ENCODE data around the gene GJD3.

Gene GJD3

DNA sequence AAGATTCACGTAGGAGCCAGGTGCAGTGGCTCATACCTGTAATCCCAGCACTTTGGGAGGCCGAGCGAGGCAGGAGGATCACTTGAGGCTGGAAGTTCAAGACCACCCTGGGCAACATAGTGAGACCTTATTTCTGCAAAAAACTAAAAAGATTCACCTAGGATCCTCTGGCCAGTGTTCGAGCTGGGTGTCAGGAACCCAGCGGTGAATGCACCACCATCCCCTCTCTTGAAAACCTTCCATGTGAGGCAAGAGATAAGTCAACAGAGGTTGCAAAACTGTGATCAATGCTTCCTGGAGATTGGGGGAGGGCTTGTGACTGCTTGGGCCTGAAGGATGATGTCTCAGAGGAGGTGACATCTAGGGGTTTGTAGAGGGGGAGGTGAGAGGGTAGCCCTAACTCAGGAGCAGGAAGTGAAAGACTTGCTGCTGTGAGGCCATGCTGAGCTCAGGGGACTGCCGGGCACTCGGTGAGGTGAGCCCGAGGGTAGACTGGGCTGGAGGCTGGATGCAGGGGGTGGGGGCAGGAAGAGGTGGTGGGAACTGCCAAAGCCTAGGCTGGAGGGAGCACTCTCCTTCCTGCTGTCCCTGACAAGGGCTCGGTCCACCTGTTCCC lies 11.7 kb downstream of the GJD3 start:
- no peak for DNase-seq (ENCODE audit: low spot score)
- TF ChIP-seq, protein P1, sequence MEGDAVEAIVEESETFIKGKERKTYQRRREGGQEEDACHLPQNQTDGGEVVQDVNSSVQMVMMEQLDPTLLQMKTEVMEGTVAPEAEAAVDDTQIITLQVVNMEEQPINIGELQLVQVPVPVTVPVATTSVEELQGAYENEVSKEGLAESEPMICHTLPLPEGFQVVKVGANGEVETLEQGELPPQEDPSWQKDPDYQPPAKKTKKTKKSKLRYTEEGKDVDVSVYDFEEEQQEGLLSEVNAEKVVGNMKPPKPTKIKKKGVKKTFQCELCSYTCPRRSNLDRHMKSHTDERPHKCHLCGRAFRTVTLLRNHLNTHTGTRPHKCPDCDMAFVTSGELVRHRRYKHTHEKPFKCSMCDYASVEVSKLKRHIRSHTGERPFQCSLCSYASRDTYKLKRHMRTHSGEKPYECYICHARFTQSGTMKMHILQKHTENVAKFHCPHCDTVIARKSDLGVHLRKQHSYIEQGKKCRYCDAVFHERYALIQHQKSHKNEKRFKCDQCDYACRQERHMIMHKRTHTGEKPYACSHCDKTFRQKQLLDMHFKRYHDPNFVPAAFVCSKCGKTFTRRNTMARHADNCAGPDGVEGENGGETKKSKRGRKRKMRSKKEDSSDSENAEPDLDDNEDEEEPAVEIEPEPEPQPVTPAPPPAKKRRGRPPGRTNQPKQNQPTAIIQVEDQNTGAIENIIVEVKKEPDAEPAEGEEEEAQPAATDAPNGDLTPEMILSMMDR (IDR thresholded peaks at IDR 0.05; ENCODE audit: extremely low read depth, missing control alignments) = no peak

DNA sequence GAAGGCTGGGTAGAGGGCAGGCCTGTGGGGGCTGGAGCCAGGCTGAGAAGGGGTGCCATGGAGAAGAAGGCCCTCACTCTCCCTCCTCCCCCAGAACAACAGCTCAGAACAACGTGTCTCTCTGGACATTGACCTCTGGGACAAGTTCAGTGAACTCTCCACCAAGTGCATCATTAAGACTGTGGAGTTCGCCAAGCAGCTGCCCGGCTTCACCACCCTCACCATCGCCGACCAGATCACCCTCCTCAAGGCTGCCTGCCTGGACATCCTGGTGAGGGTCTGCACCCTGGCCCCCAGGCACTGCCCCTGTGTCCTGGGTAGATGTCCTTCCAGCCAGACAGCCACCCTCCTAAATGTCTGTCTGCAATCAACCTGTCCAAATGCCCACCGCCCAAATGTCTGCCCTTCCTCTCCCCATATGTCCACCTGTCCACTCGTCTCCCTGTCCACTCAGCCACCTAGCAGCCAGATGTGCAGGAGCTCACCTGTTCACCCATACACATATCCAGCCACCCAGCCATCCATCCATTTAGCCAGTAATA lies 12.2 kb downstream of the GJD3 start:
- no peak for DNase-seq (ENCODE audit: low spot score)
- TF ChIP-seq, protein P1 (IDR thresholded peaks at IDR 0.05; ENCODE audit: extremely low read depth, missing control alignments) = no peak

DNA sequence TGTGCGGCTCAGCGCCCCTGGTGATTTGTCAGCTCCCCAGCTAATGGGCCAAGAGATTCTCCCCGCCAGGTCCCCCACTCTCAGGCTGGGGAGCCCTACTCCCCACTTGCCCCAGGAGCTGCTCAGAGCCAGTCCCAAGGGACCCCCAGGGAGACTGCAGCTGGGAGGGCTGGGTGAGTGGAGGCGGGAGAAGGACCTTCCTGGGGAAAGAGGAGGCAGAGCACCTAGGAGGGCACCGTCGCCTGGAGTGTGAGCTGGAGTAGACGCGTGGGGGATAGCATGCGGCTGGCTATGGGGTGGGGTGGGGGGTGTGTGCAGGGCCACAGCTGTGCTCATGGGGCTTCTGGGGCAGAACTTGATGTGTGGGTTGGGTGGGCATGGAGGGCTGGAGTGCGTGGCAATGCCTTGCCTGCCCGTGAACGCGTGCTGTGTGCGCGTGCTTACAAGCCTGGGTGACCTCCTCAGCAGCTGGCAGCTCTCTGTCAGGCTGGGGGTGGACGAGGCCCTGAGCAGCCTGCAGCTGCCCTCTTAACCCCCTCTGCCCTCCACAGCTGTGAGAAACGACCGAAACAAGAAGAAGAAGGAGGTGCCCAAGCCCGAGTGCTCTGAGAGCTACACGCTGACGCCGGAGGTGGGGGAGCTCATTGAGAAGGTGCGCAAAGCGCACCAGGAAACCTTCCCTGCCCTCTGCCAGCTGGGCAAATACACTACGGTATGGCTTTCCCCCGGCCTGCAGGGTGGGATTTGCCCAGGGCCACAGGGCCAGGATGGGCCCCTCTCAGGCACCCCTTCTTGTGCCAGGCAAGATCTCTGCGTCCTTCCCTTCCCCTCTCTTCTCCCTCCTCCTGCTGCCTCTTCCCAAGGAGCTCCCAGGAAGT lies 12.9 kb downstream of the GJD3 start:
- DNase-seq (ENCODE audit: low spot score) = no peak

DNA sequence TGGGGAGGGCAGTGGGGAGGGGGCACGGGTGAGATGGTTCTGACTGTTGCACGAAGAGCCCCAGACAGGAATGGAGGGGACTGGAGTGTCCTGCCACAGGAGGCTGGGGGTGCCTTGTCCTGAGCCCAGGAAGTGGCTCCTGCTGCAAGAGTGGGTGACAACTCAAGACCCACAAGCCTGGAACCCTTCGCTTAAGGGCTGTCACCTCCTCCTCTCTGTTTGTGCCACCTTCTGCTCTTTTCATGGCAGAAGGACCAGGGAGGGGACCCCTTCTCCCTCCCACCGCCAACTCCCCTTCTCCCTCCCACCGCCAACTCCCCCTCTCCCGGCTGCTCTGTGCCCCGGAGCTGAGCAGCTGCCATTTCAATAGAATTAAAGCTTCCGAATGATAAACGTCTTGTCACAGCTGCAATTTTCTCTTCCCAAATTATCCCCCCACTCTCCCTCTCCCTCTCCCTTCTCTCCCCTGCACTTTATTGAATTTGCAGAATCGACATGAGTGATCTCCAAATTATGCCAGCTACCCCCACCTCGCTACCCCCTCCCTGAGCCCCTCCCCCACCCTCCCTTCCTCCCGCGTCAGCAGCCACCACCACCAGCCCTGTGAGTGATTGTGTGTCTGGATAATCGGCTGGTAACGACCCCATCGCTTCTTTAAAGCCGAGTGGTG lies 13.7 kb downstream of the GJD3 start:
- TF ChIP-seq, protein P1 (IDR thresholded peaks at IDR 0.05; ENCODE audit: extremely low read depth, missing control alignments) = no peak
- DNase-seq (ENCODE audit: low spot score) = no peak

More for the DNA sequence above, 12.9 kb downstream of the GJD3 start:
- TF ChIP-seq, protein P1 (IDR thresholded peaks at IDR 0.05; ENCODE audit: extremely low read depth, missing control alignments) = no peak

DNA sequence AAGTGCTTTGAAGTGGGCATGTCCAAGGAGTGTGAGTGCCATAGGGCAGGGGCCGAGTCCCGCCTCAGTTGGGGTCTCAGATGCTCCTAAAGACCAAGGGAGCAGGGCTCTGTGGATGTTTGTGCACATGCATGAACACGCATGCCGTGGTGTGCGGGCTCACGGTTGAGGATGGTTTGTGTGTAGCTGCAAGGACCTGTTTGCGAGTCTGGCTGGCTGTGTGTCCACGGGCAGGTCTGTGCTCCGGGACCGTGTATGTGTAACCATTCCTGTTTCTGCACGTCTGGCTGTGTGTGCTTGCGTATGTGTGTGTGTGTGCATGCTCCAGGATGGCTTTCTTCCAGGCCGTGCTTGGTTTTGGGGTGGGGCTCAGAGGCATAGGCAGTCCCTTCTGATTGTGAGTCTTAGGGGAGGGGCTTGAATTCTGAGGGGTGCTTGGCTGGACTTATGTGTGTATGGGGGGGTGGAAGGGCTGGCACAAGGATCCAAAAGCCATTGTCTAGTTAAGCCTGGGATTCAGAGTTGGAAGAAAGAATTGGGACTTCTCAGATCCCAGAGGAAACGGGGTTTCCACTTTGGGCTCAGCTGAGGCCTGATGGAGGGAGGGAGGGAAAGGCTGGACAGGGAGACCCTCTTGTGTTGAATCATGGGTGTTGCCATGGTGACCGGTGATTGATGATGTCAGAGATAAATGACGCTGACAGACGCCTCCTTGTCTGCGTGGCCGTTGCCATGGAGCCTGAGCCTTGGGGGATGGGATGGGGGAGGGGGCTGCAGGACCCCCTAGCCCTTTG lies 14.4 kb downstream of the GJD3 start:
- TF ChIP-seq, protein P1 (IDR thresholded peaks at IDR 0.05; ENCODE audit: extremely low read depth, missing control alignments) = no peak
- no peak for DNase-seq (ENCODE audit: low spot score)

DNA sequence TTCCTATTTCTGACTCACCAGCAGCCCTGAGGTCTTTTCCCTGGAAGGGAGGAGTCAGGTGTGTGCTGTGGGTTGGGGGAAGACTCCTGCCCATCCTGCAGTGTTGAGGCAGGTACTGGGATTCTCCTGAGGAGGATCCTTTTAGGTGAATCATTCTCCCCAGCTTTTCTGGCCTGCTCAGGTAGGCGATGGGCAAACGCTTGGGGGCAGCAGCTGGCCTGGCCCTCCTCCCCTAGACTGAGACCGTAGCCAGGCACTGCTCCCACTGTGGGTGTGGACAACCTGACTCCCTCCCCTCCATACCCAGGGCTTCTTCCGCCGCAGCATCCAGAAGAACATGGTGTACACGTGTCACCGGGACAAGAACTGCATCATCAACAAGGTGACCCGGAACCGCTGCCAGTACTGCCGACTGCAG lies 15.1 kb downstream of the GJD3 start:
- DNase-seq (ENCODE audit: low spot score) = no peak
- TF ChIP-seq, protein P1 (IDR thresholded peaks at IDR 0.05; ENCODE audit: extremely low read depth, missing control alignments) = no peak
